H1 (cell line): ENCODE measurements around the gene FBN2.

Experiments used
- BRCA1 ChIP-seq: IDR thresholded peaks from 2 replicates; pipeline ENCODE4 v1.6.1; 2012; ENCODE audit warnings: low read depth, low read length, improper control_type of control experiment
- CTCF ChIP-seq, 3 experiments: IDR thresholded peaks; 1 replicate in 2 of 3; 2 replicates in 1 of 3; pipeline versions ENCODE4 v1.5.1 to v1.6.1; 2011; ENCODE audit warnings: low read length in 3 of 3, mild to moderate bottlenecking in 3 of 3, inconsistent platforms in 2 of 3, low read depth in 1 of 3, moderate library complexity in 1 of 3; ENCODE audit not compliant: insufficient read depth in 1 of 3; ENCODE audit errors: control extremely low read depth in 1 of 3
- JUN ChIP-seq: IDR thresholded peaks from 2 replicates; pipeline ENCODE4 v1.6.1; 2011; ENCODE audit warnings: low read depth, mild to moderate bottlenecking, improper control_type of control experiment, low read length
- POLR2A ChIP-seq, 2 experiments: IDR thresholded peaks; 1 replicate in 1 of 2; 2 replicates in 1 of 2; pipeline ENCODE4 v1.6.1; 2011; ENCODE audit warnings: low read depth in 2 of 2, low read length in 2 of 2, mild to moderate bottlenecking in 2 of 2; ENCODE audit errors: control extremely low read depth in 1 of 2

- TF ChIP-seq BRCA1: no peak
- TF ChIP-seq JUN: no peak
- TF ChIP-seq CTCF (IDR thresholded peaks at IDR 0.05; ENCODE audit: control extremely low read depth in 1 of 3, insufficient read depth in 1 of 3, low read depth in 1 of 3, low read length in 3 of 3): peak; percentile 26 to 65 (median 46)
- TF ChIP-seq POLR2A (IDR thresholded peaks at IDR 0.05; ENCODE audit: control extremely low read depth in 1 of 2, low read depth in 2 of 2, low read length in 2 of 2): no peak
These were observed 43.5 kb downstream of the FBN2 start for GRCh38 chr5:128494516-128494915.
